Right lobe of liver (tissue), 4 donors: ENCODE results near the gene EMP1.

ENCODE experiments used
- POLR2A ChIP-seq: fragments of 450-650 bp; IDR thresholded peaks from one replicate; pipeline ENCODE4 v1.6.1; 2017; ENCODE audit warnings: antibody characterized with exemption, mild to moderate bottlenecking
- TF ChIP-seq, protein P1 (sequence below), 4 donors: fragments of 200-600 bp in 3 of 4; fragments of 450-650 bp in 1 of 4; IDR thresholded peaks; one replicate each; pipeline versions ENCODE4 v1.5.1 to v1.8.0; 2016 to 2022; ENCODE audit warnings: antibody characterized with exemption in 4 of 4, mild to moderate bottlenecking in 2 of 4
- donor health status: DM: no; HTN: no; CAD: no.
- donor health status: DM: no; HTN: no; CAD: no.
- donor health status: DM: no; HTN: yes; CAD: no.

DNA sequence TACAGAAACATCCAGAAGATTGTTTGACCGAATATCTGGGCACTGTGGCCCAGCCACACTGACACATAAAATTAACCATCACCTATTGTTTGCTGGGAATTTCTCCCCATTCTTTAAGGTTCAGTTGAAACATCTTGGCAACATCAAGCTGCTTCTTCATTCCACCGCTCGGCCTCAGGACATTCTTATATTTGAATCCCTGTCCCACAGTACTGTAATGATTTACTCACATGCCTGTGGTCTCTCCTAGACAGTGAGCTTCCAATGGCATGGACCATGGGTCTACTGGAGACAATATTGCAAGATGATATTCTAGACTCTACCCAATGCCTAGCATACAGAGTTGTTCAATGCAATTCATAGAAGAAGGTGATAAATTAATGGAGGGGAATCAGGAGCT lies 56.1 kb downstream of the EMP1 start:
- TF ChIP-seq, protein P1, sequence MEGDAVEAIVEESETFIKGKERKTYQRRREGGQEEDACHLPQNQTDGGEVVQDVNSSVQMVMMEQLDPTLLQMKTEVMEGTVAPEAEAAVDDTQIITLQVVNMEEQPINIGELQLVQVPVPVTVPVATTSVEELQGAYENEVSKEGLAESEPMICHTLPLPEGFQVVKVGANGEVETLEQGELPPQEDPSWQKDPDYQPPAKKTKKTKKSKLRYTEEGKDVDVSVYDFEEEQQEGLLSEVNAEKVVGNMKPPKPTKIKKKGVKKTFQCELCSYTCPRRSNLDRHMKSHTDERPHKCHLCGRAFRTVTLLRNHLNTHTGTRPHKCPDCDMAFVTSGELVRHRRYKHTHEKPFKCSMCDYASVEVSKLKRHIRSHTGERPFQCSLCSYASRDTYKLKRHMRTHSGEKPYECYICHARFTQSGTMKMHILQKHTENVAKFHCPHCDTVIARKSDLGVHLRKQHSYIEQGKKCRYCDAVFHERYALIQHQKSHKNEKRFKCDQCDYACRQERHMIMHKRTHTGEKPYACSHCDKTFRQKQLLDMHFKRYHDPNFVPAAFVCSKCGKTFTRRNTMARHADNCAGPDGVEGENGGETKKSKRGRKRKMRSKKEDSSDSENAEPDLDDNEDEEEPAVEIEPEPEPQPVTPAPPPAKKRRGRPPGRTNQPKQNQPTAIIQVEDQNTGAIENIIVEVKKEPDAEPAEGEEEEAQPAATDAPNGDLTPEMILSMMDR (IDR thresholded peaks at IDR 0.05): no peak
- TF ChIP-seq POLR2A: no peak
